Endothelial cell of umbilical vein (primary cell): ENCODE data around the gene TNNI3K. TPM values are rescaled to one million over a fixed set of nuclear protein-coding genes. Genes with fewer than 3 reads are reported as not detected.

Experiments
- BruUV-seq: library from RNA; stranded (reverse); fragments of 400-500 nt; replicated peaks from 2 replicates; lab custom pipeline; 2021; lab: Mats Ljungman, UMichigan
- CTCF ChIA-PET: fragments of 300-600, 350-600 bp; sonication (Branson Sonifier 250); formaldehyde crosslinking; loops from one replicate; lab custom pipeline; 2021; ENCODE audit warnings: antibody characterized with exemption, inconsistent platforms; lab: Charles Lee
- POLR2A ChIA-PET: fragments of 300-600, 350-600 bp; sonication (Branson Sonifier 250); formaldehyde crosslinking; loops from one replicate; lab custom pipeline; 2021; ENCODE audit warnings: antibody characterized with exemption, inconsistent platforms; lab: Charles Lee
- DNase-seq: peaks from one replicate; pipeline ENCODE4 v3.0.0-alpha.2; 2011; ENCODE audit warnings: low read depth, low spot score
- FAIRE-seq: peaks from 2 replicates; lab custom pipeline; 2011; peaks lifted over from hg19 to GRCh38; lab: Jason Lieb, UNC
- H2AFZ ChIP-seq: 2 replicates; pipeline ENCODE4 v1.6.0; 2012; ENCODE audit warnings: low read depth, low read length, control low read depth, inconsistent platforms
- H3K27ac ChIP-seq: 2 replicates; pipeline ENCODE4 v1.5.1; 2011; ENCODE audit warnings: low read depth, mild to moderate bottlenecking, control low read depth, low read length, moderate library complexity; ENCODE audit not compliant: insufficient read depth
- H3K27me3 ChIP-seq, 2 experiments: 2 replicates each; pipeline versions ENCODE4 v1.6.0 to v1.6.1; 2011; ENCODE audit warnings: low read length in 2 of 2, mixed read lengths in 1 of 2; ENCODE audit not compliant: control insufficient read depth in 2 of 2, insufficient read depth in 2 of 2
- H3K36me3 ChIP-seq, 2 experiments: 2 replicates in 1 of 2; 3 replicates in 1 of 2; pipeline ENCODE4 v1.5.1; 2011; ENCODE audit warnings: low read length in 2 of 2, mild to moderate bottlenecking in 1 of 2, moderate library complexity in 1 of 2; ENCODE audit not compliant: control insufficient read depth in 2 of 2, insufficient read depth in 2 of 2; ENCODE audit errors: extremely low read depth in 1 of 2
- H3K4me1 ChIP-seq: 3 replicates; pipeline ENCODE4 v1.5.1; 2011; ENCODE audit warnings: mild to moderate bottlenecking, low read length; ENCODE audit not compliant: control insufficient read depth, insufficient read depth; ENCODE audit errors: extremely low read depth
- H3K4me2 ChIP-seq: 2 replicates; pipeline ENCODE4 v1.6.1; 2011; ENCODE audit warnings: low read length, control low read depth, mixed read lengths; ENCODE audit not compliant: insufficient read depth
- H3K4me3 ChIP-seq, 3 experiments: fragments of 200-600 bp in 1 of 3; sonication (generic), shearing (Covaris generic) in 1 of 3; replicated peaks in 1 of 3; 2 replicates each; pipeline ENCODE4 v1.5.1; 2011 to 2016; ENCODE audit warnings: control low read depth in 3 of 3, low read length in 3 of 3, mild to moderate bottlenecking in 2 of 3, inconsistent platforms in 1 of 3, low read depth in 1 of 3, moderate library complexity in 1 of 3; ENCODE audit not compliant: insufficient read depth in 1 of 3
- H3K79me2 ChIP-seq: 2 replicates; pipeline ENCODE4 v1.6.0; 2012; ENCODE audit warnings: low read length, inconsistent platforms; ENCODE audit not compliant: control insufficient read depth, insufficient read depth
- H3K9ac ChIP-seq: replicated peaks from 2 replicates; pipeline ENCODE3; 2011; ENCODE audit warnings: low read length, control low read depth; ENCODE audit not compliant: insufficient read depth; ENCODE audit errors: extremely low read depth
- H3K9me1 ChIP-seq: replicated peaks from 3 replicates; pipeline ENCODE4 v1.6.0; 2011; ENCODE audit warnings: mild to moderate bottlenecking, low read length; ENCODE audit not compliant: control insufficient read depth, insufficient read depth; ENCODE audit errors: extremely low read depth
- H3K9me3 ChIP-seq: replicated peaks from 2 replicates; pipeline ENCODE4 v1.5.1; 2012; ENCODE audit warnings: low read length, inconsistent platforms; ENCODE audit not compliant: control insufficient read depth, insufficient read depth
- H4K20me1 ChIP-seq: replicated peaks from 2 replicates; pipeline ENCODE3; 2011; ENCODE audit warnings: mild to moderate bottlenecking, low read length; ENCODE audit not compliant: control insufficient read depth, insufficient read depth; ENCODE audit errors: extremely low read depth
- FOS ChIP-seq: IDR thresholded peaks from 2 replicates; pipeline ENCODE4 v1.6.1; 2011; ENCODE audit warnings: mild to moderate bottlenecking, low read length, moderate library complexity, borderline replicate concordance; ENCODE audit not compliant: insufficient read depth
- JUN ChIP-seq: IDR thresholded peaks from 2 replicates; pipeline ENCODE4 v1.6.1; 2011; ENCODE audit warnings: borderline replicate concordance, low read depth; ENCODE audit not compliant: insufficient read length, insufficient read depth
- MAX ChIP-seq: IDR thresholded peaks from 2 replicates; pipeline ENCODE4 v1.6.1; 2011; ENCODE audit not compliant: insufficient read depth, insufficient read length
- MYC ChIP-seq: IDR thresholded peaks from one replicate; pipeline ENCODE4 v1.6.1; 2011; ENCODE audit warnings: mild to moderate bottlenecking, low read depth, low read length
- POLR2A ChIP-seq: IDR thresholded peaks from 2 replicates; pipeline ENCODE4 v1.6.1; 2012; ENCODE audit warnings: low read depth, mild to moderate bottlenecking, control low read depth, low read length
- POLR2AphosphoS5 ChIP-seq: IDR thresholded peaks from 2 replicates; pipeline ENCODE4 v1.6.1; 2012; ENCODE audit warnings: low read depth, mild to moderate bottlenecking, control low read depth, low read length, moderate library complexity; ENCODE audit not compliant: insufficient read depth
- dilution Hi-C: fragments of 300-500 bp; cut with MboI; formaldehyde crosslinking; loops from one replicate; pipeline ENCODE4 v1.15.0; 2019; ENCODE audit warnings: low sequenced_read_pairs; ENCODE audit not compliant: extremely low pct_ligation_motif_present
- intact Hi-C: fragments of 100-400 bp; cut with micrococcal nuclease; formaldehyde crosslinking; loops from one replicate; pipeline ENCODE4 v1.10.0; 2022
- polyA plus RNA-seq, 4 experiments: library from polyadenylated mRNA; depleted of rRNA in 3 of 4; stranded (reverse) in 3 of 4; unstranded in 1 of 4; fragments of >200 nt; gene quantifications; 2 replicates each; pipeline versions ENCODE4 v1.2.1 to v1.2.3, GENCODE V29; 2011 to 2012; ENCODE audit warnings: missing spikeins in 1 of 4
- total RNA-seq: library from RNA; stranded (reverse); gene quantifications from 2 replicates; pipeline ENCODE4 v1.2.3, GENCODE V29; 2021

The TNNI3K gene
- total and polyA plus RNA-seq, 2 donors (not counting 3 experiments of a cell fraction or from before 2014, with no cell fraction given), result 0.69 TPM; not detected in 1

- H3K27ac ChIP-seq, result no peak overlapping the region
Observed at GRCh38 chr1:74465193-74465681, 230.1 kb downstream of the TNNI3K start.

GRCh38 chr1:74467786-74468377 is 232.7 kb downstream of the TNNI3K start:
- dilution Hi-C loops, result no loop called here
- DNase-seq (no peak), FAIRE-seq (no peak)
- Histone ChIP-seq H3K27ac (no peak overlapping the region), H3K36me3 (no peaks in the 10 kb centered on the region), H3K9me3 (no peaks in the 10 kb centered on the region), H3K9me1 (no peaks in the 10 kb centered on the region), H3K4me1 (no peaks in the 10 kb centered on the region), H3K4me2 (no peak overlapping the region), H2AFZ (no peak overlapping the region), H3K9ac (no peak overlapping the region), H3K79me2 (no peaks in the 10 kb centered on the region), H4K20me1 (no peaks in the 10 kb centered on the region), H3K4me3 (no peak overlapping the region), H3K27me3 (no peaks in the 10 kb centered on the region)
- TF ChIP-seq POLR2A (no peak), POLR2AphosphoS5 (no peak), JUN (no peak), MYC (no peak)
- intact Hi-C loops, result loop anchor here (2.0 kb wide), 1 partner anchor 627 kb away; no protein-coding TSS in a partner anchor
- BruUV-seq, result no TSS peak
- POLR2A ChIA-PET, result no interaction called here
- CTCF ChIA-PET, result interaction anchor here (1.2 to 1.4 kb wide), 2 partner anchors 12 to 16 kb away, joined by 4 to 6 read pairs; no protein-coding TSS in a partner anchor

More at GRCh38 chr1:74465193-74465681, 230.1 kb downstream of the TNNI3K start:
- DNase-seq, result no peak
- dilution Hi-C loops (no loop called here), intact Hi-C loops (no loop called here)
- H3K4me3 ChIP-seq, result no peak overlapping the region
- TF ChIP-seq FOS (no peak), MAX (no peak)
- no peaks in the 10 kb centered on the region for H3K9me1 ChIP-seq
- BruUV-seq, result no TSS peak
- CTCF ChIA-PET, result no interaction called here
- H2AFZ ChIP-seq, result no peak overlapping the region
- no peak for FAIRE-seq
- no peaks in the 10 kb centered on the region for H3K9me3 ChIP-seq
- H3K27me3 ChIP-seq, result no peaks in the 10 kb centered on the region
- H3K4me2 ChIP-seq, result no peak overlapping the region
- no peaks in the 10 kb centered on the region for H4K20me1 ChIP-seq
- H3K4me1 ChIP-seq, result no peaks in the 10 kb centered on the region
- POLR2A ChIA-PET, result no interaction called here
- no peak overlapping the region for H3K9ac ChIP-seq
- H3K36me3 ChIP-seq, result no peaks in the 10 kb centered on the region
- no peaks in the 10 kb centered on the region for H3K79me2 ChIP-seq
